Iris pigment epithelial cell (primary cell): ENCODE results near the gene GRM8.
"Not testable (repeated sequence)": the region's sequence is repeated elsewhere in the genome, so short reads cannot be mapped to it uniquely, and the experiment has no call there.

ENCODE experiments used
- DNase-seq: peaks from one replicate; pipeline ENCODE4 v3.0.0-alpha.2; 2011; ENCODE audit warnings: low read depth

Gene GRM8

GRCh38 chr7:127029823-127030222, 222.9 kb downstream of the GRM8 start:
- DNase-seq, result no peak

GRCh38 chr7:127021857-127022256, 230.9 kb downstream of the GRM8 start:
- no peak for DNase-seq

DNA sequence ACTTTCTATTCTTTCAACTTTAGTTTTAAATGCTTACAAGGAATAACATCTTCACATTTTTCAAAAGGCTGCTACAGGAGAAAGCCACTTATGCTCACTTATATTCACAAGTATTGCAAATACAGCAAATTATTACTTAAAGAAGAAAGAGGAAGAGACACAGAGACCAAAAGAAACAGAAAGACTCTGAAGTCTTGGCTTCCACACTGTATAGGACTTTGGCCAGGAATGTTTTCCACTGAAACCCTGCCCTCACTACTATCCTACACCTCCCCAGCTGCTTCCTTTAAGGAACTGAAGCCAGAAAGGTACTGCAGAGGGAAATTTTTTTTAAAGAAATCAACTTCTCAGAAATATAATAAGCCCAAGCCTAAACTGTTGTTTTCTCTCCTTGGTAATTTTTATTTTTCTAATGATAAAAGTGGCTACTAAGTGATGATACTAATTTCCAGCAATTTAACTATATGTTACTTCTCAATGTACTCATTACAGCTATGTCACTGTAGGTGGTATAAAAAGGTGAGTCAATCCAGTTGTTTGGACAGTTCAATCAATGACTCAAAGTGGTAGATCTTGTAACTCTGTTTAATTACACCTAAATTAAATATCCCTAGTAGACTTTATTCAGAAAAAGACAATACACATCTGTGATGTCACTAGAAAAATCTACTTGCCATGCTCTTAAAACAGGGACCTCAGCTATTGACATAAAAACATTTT, 231.6 kb downstream of the GRM8 start:
- no peak for DNase-seq

DNA sequence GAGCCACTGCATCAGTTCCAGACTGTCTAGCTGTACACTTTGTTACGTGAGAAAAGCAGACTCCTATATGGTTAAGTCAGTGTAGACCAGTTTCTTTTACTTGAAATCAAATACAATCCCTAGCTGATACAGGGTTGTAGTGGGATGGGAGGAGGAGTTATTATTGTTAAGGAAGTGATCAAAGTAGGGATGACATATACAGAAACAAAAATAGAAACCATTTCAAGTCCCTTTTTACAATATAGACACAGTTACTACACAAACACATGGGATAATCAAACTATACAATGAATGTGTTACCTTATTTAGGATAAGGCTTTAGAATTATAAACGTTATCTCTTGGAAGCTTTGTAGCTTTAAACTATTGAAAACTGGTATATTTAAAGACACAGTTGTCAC, 233.9 kb downstream of the GRM8 start:
- no peak for DNase-seq

- no peak for DNase-seq
These were observed 235.5 kb downstream of the GRM8 start for GRCh38 chr7:127017196-127017595.

- DNase-seq, result no peak
These were observed 252.0 kb downstream of the GRM8 start for GRCh38 chr7:127000725-127001124.

- no peak for DNase-seq
These were observed 256.1 kb downstream of the GRM8 start for GRCh38 chr7:126996659-126997058.

DNA sequence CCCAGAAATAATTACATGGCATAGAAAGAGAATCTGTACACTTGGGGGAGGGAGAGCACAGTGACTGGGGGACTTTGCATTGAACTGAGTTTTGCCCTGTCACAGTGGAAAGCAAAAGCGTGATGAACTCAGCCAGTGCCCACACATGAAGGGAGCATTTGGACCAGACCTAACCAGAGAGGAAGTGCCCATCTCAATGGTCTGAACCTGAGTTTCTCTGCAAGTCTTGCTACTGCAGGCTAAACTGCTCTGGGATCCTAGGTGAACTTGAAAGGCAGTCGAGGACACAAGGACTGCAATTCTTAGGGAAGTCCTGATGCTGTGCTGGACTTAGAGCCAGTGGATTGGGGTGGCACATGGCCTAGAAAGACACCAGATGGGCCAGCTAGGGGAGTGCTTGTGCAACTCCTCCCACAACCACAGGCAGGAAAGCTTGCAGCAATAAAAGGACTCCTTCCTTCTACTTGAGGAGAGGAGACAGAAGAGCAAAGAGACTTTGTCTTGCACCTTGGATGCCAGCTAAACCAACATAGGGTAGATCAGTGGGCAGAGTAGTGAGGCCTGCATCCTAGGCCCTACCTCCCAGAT, 259.0 kb downstream of the GRM8 start:
- DNase-seq, result no peak

DNA sequence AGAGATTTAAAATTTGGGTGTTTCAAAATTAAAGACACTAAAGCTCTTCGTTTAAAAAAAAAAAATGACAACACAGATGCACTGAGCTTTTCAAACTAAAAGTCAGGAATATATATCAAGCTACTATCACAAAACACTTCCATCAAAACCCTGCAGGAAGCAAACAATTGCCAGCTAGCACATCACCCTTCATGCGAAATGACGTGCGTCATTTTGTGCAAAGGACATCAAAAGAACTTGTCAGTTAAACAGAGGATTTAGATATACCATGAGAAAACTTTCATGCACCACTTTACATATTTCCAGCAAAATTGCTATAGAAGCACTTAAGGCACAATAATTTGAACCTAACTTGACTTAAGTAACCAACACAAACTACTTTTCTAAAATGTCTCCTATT, 264.7 kb downstream of the GRM8 start:
- no peak for DNase-seq

- no peak for DNase-seq
These were observed 273.0 kb downstream of the GRM8 start for GRCh38 chr7:126979722-126980121.

DNA sequence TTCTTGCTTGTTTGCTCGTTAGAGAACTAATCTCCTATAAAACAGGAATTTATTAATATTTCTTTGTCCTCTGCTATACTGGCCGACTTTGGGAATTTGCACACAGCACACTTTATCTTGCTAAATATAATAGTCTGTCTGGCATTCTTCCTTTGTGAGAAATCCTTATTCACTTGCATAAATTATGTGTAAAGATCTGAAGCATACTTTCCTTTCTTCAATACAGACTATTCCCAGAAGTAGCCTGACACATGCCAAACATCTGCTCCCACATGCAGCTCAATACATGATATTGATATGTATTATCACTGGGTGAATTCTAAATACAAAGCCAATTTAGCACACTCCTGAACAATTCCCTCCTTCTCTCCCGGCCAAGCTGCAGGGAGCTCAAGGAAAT, 273.9 kb downstream of the GRM8 start:
- DNase-seq, result no peak

GRCh38 chr7:126973066-126973465, 279.7 kb downstream of the GRM8 start:
- DNase-seq, result no peak

DNA sequence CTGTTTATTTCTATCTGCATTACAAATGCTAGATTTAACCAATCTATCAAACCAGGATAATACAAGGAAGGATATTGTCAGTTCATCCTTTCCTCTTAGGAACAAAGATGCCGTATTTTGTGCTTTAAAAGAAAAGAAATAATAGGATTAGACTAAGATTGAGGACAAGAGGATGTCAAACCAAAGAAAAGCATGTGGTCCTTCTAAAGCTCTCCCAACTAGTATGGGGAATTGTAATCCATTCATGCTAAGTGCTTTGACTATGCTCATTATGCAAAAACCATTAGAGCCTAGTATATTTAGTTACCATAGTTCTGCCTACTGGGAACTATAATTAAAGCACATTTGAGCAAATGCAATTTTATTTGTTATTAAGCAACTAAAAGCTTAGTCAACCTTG, 280.2 kb downstream of the GRM8 start:
- no peak for DNase-seq

- DNase-seq, result no peak
These were observed 293.1 kb downstream of the GRM8 start for GRCh38 chr7:126959649-126960048.

- DNase-seq, result no peak
These were observed 294.4 kb downstream of the GRM8 start for GRCh38 chr7:126958367-126958766.

GRCh38 chr7:126957443-126957842, 295.3 kb downstream of the GRM8 start:
- no peak for DNase-seq

DNA sequence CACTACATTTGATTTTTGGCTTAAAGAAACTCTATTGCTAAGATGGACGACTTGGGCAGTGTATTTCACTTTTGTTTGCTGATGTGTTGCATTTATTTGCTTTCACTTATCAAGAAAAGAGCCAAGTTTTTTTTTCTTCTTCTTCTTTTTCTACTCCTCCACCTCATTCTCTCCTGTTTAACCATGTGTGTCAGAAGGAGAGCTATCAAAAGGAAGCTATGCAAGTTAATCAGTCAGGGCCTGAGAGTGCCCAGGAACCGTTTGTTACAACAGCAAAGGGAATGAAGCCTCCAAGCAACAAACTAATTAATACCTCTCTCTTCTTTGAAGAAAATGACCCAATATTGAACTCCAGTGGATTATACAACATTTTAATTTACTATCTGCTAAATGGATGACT, 299.3 kb downstream of the GRM8 start:
- DNase-seq, result no peak

DNA sequence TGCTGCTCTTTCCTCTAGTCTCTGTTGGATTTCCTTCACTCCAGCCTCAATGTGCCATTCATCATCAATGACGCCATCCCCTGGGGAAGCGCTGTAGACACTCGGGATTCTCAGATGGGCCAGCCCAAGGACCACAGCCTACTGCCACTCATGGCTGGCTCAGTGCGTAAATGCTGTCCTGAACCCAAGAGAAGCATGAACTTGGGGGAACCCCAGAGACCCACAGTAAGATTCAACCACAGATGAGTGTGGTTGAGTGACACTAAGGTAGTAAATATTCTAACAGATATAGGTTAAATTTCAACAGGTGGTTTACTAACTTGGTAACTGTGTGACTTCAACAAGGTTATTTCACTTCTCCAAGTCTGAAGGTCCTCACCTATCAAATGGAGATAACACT, 304.1 kb downstream of the GRM8 start:
- no peak for DNase-seq

GRCh38 chr7:126940723-126941307, 311.9 kb downstream of the GRM8 start:
- no peak for DNase-seq

DNA sequence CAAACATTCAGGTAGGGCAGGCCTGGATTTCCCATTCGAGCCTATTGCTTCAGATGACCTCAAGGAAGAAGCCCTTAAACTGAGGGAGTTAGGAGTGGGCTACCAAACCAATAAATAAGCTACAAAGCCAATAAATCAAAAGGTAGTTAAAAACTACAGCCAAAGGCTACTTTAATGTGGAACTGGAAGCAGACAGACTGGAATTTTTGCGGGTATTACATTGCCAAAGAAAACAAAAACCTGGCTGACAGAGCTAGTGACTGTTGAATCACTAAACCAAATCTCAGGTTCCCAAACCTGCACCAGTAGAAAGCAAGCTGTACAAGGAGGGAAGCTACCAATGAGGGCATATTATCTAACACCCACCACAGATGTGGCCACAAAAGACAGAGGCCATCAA, 315.6 kb downstream of the GRM8 start:
- no peak for DNase-seq

DNA sequence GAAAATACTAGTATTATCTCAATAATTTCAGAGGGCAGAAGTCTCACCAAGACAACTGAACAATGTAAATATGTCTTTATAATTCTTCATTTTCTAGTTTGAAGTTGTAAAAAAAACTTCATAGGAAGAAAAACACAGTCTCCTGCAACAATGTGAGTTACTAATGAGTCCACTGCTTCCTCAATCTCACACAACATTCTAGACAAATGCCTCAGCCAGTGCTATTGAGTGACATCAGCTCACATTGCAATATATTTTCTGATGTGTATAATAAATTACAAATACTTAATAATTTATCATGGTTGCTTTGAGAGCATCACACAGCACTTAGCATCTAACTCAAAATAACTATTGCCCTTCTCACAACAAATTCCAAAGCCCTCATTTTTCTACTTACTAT, 321.2 kb downstream of the GRM8 start:
- no peak for DNase-seq

DNA sequence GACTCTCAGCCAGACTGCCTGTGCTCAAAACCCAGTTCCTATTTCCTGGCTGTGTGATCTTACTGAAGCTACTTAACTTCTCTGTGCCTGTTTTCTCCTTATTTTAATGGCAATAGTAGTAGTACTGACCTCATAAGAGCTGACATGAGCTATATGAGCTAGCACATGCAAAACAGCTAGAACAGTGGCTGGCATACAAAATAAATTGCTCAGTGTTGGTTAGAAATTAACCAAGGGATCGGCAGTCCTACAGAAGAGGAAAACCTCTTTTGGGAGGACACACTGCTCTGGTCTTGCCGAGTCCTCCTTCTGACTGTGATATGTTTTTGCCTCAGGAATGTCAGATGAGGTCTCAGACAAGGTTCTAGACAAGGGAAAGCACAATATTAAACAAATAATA, 322.6 kb downstream of the GRM8 start:
- no peak for DNase-seq

GRCh38 chr7:126924477-126924876, 328.3 kb downstream of the GRM8 start:
- DNase-seq, result no peak

GRCh38 chr7:126911627-126912026, 341.1 kb downstream of the GRM8 start:
- not testable (repeated sequence) for DNase-seq
